HepG2 (cell line): ENCODE data around the gene MADCAM1. TPM values are rescaled to one million over a fixed set of nuclear protein-coding genes. Genes with fewer than 3 reads are reported as not detected.

Experiments
- FOXA3 ChIP-seq: IDR thresholded peaks from 2 replicates; pipeline ENCODE4 v1.6.1; 2016; ENCODE audit warnings: missing genetic modification reagents, missing compliant biosample characterization
- GATA4 ChIP-seq: sonication (generic); IDR thresholded peaks from 2 replicates; pipeline ENCODE4 v1.6.1; 2016; ENCODE audit warnings: antibody characterized with exemption, low read depth, borderline replicate concordance
- HNF4A ChIP-seq: sonication (generic); formaldehyde crosslinking; IDR thresholded peaks from 2 replicates; pipeline ENCODE4 v1.4.0; 2020; ENCODE audit warnings: missing genetic modification reagents
- HOXA3 ChIP-seq: sonication (generic); formaldehyde crosslinking; IDR thresholded peaks from 2 replicates; pipeline ENCODE4 v1.5.0; 2020; ENCODE audit warnings: missing genetic modification reagents
- JUND ChIP-seq: sonication (generic); formaldehyde crosslinking; IDR thresholded peaks from 2 replicates; pipeline ENCODE4 v1.8.0; 2022; ENCODE audit warnings: mild to moderate bottlenecking, missing genetic modification reagents
- MIER3 ChIP-seq: IDR thresholded peaks from 2 replicates; pipeline ENCODE4 v1.6.1; 2016; ENCODE audit warnings: missing compliant biosample characterization, borderline replicate concordance
- TSC22D2 ChIP-seq: sonication (generic); formaldehyde crosslinking; IDR thresholded peaks from 2 replicates; pipeline ENCODE4 v1.5.1; 2020; ENCODE audit warnings: missing genetic modification reagents, mild to moderate bottlenecking, borderline replicate concordance
- ZSCAN20 ChIP-seq: sonication (generic); formaldehyde crosslinking; IDR thresholded peaks from 2 replicates; pipeline ENCODE4 v1.4.0; 2020; ENCODE audit warnings: missing genetic modification reagents, mild to moderate bottlenecking, borderline replicate concordance
- polyA plus RNA-seq, 8 experiments: library from polyadenylated mRNA; depleted of rRNA in 3 of 8; stranded (reverse) in 7 of 8; unstranded in 1 of 8; fragments of >200 nt; fragmentation: Illumina TruSeq in 4 of 8; extraction: Trizol in 4 of 8; gene quantifications; 2 replicates each; pipeline versions ENCODE4 v1.2.1 to v1.2.3, GENCODE V29; 2011 to 2016; ENCODE audit warnings: low read depth in 4 of 8, missing spikeins in 1 of 8, mixed read lengths in 1 of 8; ENCODE audit not compliant: insufficient read depth in 1 of 8
- total RNA-seq, 5 experiments: library from RNA; depleted of rRNA; stranded (reverse); fragments of >200 nt; fragmentation: Illumina TruSeq; extraction: Trizol; gene quantifications; 2 replicates each; pipeline ENCODE4 v1.2.3, GENCODE V29; 2016; ENCODE audit warnings: low read depth in 1 of 5
- TF ChIP-seq, protein P1 (sequence below): sonication (generic); formaldehyde crosslinking; IDR thresholded peaks from 2 replicates; pipeline ENCODE4 v1.4.0; 2020; ENCODE audit warnings: missing genetic modification reagents
- TF ChIP-seq, protein P2 (sequence below): sonication (generic); formaldehyde crosslinking; IDR thresholded peaks from 2 replicates; pipeline ENCODE4 v1.8.0; 2022; ENCODE audit warnings: missing genetic modification reagents, mild to moderate bottlenecking, moderate library complexity, borderline replicate concordance
- TF ChIP-seq, protein P3 (sequence below): IDR thresholded peaks from 2 replicates; pipeline ENCODE4 v1.6.1; 2018; ENCODE audit warnings: missing genetic modification reagents, mild to moderate bottlenecking, missing compliant biosample characterization
- TF ChIP-seq, protein P4 (sequence below): sonication (generic); formaldehyde crosslinking; IDR thresholded peaks from 2 replicates; pipeline ENCODE4 v1.9.0; 2021; ENCODE audit warnings: missing genetic modification reagents, borderline replicate concordance
- TF ChIP-seq, protein P5 (sequence below): sonication (generic); formaldehyde crosslinking; IDR thresholded peaks from 2 replicates; pipeline ENCODE4 v1.8.1; 2023; ENCODE audit warnings: mild to moderate bottlenecking, missing genetic modification reagents

MADCAM1 gene
- total and polyA plus RNA-seq, 2 of the 13 experiments (the other 11 are each of a cell fraction or from before 2014, with no cell fraction given) = 0.29 to 0.33 TPM

DNA sequence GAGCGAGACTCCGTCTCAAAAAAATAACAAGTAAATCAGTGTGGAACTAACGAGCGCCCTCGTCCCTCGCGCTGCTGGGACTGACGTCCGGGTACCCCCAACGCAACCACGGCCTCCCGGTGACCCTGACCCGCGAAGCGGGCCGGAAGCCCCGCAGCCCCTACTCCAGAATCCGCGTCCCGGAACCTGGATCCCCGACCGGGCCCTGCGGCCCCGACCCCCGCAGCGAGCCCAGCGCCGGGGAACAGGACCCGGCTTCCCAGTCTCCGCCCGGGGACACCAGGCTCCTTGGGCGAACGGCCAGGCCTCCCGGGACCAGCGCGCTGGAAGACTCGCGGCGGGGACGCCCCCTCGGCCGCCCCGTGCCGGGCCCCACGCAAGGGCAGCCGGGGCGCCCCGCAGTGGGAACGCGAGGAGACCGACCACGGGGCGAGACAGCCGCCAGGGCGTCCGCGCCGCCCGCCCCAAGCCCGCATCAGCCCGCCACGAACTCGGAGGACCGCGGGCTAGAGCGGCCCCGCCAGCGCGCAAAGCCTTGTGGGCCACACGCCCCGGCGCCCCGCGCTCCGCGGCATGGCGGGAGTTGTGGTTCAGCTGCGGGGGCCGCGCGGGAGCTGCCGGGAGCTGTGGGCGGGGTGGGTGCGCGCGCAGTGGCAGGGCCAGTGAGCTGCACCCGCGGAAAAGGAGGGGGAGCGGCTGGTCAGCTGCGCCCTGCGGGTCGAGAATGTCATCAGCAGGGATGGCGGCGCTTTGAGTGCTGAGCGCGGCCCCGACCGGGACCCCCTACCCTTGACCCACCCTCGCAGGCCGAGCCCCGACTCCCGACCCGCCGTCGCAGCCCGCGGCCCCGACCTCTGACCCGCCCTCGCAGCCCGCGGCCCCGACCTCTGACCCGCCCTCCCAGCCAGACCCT is 7.5 kb upstream of the MADCAM1 start (continued):
- TF ChIP-seq, protein P1, sequence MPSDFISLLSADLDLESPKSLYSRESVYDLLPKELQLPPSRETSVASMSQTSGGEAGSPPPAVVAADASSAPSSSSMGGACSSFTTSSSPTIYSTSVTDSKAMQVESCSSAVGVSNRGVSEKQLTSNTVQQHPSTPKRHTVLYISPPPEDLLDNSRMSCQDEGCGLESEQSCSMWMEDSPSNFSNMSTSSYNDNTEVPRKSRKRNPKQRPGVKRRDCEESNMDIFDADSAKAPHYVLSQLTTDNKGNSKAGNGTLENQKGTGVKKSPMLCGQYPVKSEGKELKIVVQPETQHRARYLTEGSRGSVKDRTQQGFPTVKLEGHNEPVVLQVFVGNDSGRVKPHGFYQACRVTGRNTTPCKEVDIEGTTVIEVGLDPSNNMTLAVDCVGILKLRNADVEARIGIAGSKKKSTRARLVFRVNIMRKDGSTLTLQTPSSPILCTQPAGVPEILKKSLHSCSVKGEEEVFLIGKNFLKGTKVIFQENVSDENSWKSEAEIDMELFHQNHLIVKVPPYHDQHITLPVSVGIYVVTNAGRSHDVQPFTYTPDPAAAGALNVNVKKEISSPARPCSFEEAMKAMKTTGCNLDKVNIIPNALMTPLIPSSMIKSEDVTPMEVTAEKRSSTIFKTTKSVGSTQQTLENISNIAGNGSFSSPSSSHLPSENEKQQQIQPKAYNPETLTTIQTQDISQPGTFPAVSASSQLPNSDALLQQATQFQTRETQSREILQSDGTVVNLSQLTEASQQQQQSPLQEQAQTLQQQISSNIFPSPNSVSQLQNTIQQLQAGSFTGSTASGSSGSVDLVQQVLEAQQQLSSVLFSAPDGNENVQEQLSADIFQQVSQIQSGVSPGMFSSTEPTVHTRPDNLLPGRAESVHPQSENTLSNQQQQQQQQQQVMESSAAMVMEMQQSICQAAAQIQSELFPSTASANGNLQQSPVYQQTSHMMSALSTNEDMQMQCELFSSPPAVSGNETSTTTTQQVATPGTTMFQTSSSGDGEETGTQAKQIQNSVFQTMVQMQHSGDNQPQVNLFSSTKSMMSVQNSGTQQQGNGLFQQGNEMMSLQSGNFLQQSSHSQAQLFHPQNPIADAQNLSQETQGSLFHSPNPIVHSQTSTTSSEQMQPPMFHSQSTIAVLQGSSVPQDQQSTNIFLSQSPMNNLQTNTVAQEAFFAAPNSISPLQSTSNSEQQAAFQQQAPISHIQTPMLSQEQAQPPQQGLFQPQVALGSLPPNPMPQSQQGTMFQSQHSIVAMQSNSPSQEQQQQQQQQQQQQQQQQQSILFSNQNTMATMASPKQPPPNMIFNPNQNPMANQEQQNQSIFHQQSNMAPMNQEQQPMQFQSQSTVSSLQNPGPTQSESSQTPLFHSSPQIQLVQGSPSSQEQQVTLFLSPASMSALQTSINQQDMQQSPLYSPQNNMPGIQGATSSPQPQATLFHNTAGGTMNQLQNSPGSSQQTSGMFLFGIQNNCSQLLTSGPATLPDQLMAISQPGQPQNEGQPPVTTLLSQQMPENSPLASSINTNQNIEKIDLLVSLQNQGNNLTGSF (CRISPR knock-in tag) = peak; percentile 26; the same call in 1 of the 2 replicates
- TF ChIP-seq, protein P2, sequence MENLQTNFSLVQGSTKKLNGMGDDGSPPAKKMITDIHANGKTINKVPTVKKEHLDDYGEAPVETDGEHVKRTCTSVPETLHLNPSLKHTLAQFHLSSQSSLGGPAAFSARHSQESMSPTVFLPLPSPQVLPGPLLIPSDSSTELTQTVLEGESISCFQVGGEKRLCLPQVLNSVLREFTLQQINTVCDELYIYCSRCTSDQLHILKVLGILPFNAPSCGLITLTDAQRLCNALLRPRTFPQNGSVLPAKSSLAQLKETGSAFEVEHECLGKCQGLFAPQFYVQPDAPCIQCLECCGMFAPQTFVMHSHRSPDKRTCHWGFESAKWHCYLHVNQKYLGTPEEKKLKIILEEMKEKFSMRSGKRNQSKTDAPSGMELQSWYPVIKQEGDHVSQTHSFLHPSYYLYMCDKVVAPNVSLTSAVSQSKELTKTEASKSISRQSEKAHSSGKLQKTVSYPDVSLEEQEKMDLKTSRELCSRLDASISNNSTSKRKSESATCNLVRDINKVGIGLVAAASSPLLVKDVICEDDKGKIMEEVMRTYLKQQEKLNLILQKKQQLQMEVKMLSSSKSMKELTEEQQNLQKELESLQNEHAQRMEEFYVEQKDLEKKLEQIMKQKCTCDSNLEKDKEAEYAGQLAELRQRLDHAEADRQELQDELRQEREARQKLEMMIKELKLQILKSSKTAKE (CRISPR knock-in tag) = no peak
- TF ChIP-seq HOXA3 (CRISPR knock-in tag) = peak; percentile 97
- no peak for TF ChIP-seq ZSCAN20 (CRISPR knock-in tag)
- TF ChIP-seq JUND = no peak
- TF ChIP-seq, protein P3, sequence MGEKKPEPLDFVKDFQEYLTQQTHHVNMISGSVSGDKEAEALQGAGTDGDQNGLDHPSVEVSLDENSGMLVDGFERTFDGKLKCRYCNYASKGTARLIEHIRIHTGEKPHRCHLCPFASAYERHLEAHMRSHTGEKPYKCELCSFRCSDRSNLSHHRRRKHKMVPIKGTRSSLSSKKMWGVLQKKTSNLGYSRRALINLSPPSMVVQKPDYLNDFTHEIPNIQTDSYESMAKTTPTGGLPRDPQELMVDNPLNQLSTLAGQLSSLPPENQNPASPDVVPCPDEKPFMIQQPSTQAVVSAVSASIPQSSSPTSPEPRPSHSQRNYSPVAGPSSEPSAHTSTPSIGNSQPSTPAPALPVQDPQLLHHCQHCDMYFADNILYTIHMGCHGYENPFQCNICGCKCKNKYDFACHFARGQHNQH (CRISPR knock-in tag) = peak; percentile 21; the same call in 1 of the 2 replicates
- TF ChIP-seq HNF4A (CRISPR knock-in tag) = peak; percentile 5; the same call in 1 of the 2 replicates
- TF ChIP-seq GATA4 = peak; percentile 8; the same call in 1 of the 2 replicates
- TF ChIP-seq, protein P4, sequence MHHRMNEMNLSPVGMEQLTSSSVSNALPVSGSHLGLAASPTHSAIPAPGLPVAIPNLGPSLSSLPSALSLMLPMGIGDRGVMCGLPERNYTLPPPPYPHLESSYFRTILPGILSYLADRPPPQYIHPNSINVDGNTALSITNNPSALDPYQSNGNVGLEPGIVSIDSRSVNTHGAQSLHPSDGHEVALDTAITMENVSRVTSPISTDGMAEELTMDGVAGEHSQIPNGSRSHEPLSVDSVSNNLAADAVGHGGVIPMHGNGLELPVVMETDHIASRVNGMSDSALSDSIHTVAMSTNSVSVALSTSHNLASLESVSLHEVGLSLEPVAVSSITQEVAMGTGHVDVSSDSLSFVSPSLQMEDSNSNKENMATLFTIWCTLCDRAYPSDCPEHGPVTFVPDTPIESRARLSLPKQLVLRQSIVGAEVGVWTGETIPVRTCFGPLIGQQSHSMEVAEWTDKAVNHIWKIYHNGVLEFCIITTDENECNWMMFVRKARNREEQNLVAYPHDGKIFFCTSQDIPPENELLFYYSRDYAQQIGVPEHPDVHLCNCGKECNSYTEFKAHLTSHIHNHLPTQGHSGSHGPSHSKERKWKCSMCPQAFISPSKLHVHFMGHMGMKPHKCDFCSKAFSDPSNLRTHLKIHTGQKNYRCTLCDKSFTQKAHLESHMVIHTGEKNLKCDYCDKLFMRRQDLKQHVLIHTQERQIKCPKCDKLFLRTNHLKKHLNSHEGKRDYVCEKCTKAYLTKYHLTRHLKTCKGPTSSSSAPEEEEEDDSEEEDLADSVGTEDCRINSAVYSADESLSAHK (CRISPR knock-in tag) = no peak
- TF ChIP-seq MIER3 (CRISPR knock-in tag) = no peak
- TF ChIP-seq FOXA3 (CRISPR knock-in tag) = peak; percentile 49; the same call in 1 of the 2 replicates
- TF ChIP-seq TSC22D2 (CRISPR knock-in tag) = no peak
- TF ChIP-seq, protein P5, sequence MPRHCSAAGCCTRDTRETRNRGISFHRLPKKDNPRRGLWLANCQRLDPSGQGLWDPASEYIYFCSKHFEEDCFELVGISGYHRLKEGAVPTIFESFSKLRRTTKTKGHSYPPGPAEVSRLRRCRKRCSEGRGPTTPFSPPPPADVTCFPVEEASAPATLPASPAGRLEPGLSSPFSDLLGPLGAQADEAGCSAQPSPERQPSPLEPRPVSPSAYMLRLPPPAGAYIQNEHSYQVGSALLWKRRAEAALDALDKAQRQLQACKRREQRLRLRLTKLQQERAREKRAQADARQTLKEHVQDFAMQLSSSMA (CRISPR knock-in tag) = no peak
